HG02588 (cell line): ENCODE measurements around the gene LAMA3.

ENCODE experiments used
- ATAC-seq: cut with Tn5 transposase; IDR thresholded peaks from one replicate; pipeline ENCODE4 v1.9.1; 2021; ENCODE audit warnings: mild to moderate bottlenecking, moderate library complexity; ENCODE audit not compliant: unreplicated experiment

The LAMA3 gene

GRCh38 chr18:23963443-23964165 lies 274.4 kb downstream of the LAMA3 start:
- ATAC-seq, result no peak

GRCh38 chr18:23964282-23965238 lies 275.3 kb downstream of the LAMA3 start:
- no peak for ATAC-seq

- ATAC-seq, result no peak
Observed at GRCh38 chr18:23966909-23967308, 277.7 kb downstream of the LAMA3 start.

- ATAC-seq, result peak; percentile 65
Observed at GRCh38 chr18:23967321-23968089, 278.3 kb downstream of the LAMA3 start.

- ATAC-seq, result no peak
Observed at GRCh38 chr18:23968638-23969604, 279.7 kb downstream of the LAMA3 start.

GRCh38 chr18:23969664-23970063 lies 280.4 kb downstream of the LAMA3 start:
- no peak for ATAC-seq

GRCh38 chr18:23970161-23971096 lies 281.2 kb downstream of the LAMA3 start:
- no peak for ATAC-seq

- ATAC-seq, result no peak
Observed at GRCh38 chr18:23971097-23971440, 281.8 kb downstream of the LAMA3 start.

GRCh38 chr18:23971666-23972230 lies 282.5 kb downstream of the LAMA3 start:
- no peak for ATAC-seq

GRCh38 chr18:23972453-23972852 lies 283.2 kb downstream of the LAMA3 start:
- ATAC-seq, result peak; percentile 72

GRCh38 chr18:23977103-23977502 lies 287.9 kb downstream of the LAMA3 start:
- no peak for ATAC-seq

GRCh38 chr18:23977719-23978483 lies 288.6 kb downstream of the LAMA3 start:
- ATAC-seq, result no peak

- no peak for ATAC-seq
Observed at GRCh38 chr18:23981369-23981980, 292.2 kb downstream of the LAMA3 start.

GRCh38 chr18:23982155-23983079 lies 293.2 kb downstream of the LAMA3 start:
- ATAC-seq, result no peak

- no peak for ATAC-seq
Observed at GRCh38 chr18:23983112-23983511, 293.9 kb downstream of the LAMA3 start.

GRCh38 chr18:23986600-23987359 lies 297.5 kb downstream of the LAMA3 start:
- ATAC-seq, result no peak
